Ramos (cell line): ENCODE results near the gene DTNA.

Experiments used
- in situ Hi-C: fragments of 300-500 bp; cut with MboI; formaldehyde crosslinking; loops from one replicate; pipeline ENCODE4 v1.14.3; 2022; ENCODE audit warnings: low sequenced_read_pairs; ENCODE audit not compliant: unreplicated experiment

The DTNA gene

DNA sequence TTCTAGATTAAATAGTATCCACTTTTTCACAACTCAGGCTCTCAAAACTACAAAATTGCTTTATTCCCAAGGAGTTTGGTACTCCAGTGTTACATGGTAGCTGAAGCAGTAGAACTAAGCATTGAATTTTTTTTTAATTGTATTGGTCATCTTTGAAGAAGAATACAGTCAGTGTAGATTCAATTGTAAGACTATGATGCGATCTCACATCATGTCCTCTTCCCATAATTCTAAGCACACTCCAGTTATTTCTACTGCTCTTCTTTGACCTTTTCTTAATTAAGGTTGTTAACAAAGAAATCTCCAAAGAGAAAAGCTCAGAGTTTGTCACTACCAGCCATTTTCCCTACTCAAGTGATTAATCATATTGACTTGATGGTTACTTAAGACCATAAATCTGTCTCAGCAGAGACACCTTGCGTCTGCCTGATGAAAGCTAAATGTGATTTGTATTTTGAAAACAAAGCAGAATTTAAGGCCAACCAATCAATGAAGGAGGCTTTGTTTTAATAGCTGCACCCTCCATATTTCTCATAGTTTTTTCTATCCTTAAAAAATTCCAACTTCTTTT is 130.2 kb downstream of the DTNA start:
- in situ Hi-C loops = no loop called here

- in situ Hi-C loops = no loop called here
Observed at GRCh38 chr18:34841891-34842290, 131.8 kb downstream of the DTNA start.

- in situ Hi-C loops = no loop called here
Observed at GRCh38 chr18:34844072-34844471, 134.0 kb downstream of the DTNA start.

DNA sequence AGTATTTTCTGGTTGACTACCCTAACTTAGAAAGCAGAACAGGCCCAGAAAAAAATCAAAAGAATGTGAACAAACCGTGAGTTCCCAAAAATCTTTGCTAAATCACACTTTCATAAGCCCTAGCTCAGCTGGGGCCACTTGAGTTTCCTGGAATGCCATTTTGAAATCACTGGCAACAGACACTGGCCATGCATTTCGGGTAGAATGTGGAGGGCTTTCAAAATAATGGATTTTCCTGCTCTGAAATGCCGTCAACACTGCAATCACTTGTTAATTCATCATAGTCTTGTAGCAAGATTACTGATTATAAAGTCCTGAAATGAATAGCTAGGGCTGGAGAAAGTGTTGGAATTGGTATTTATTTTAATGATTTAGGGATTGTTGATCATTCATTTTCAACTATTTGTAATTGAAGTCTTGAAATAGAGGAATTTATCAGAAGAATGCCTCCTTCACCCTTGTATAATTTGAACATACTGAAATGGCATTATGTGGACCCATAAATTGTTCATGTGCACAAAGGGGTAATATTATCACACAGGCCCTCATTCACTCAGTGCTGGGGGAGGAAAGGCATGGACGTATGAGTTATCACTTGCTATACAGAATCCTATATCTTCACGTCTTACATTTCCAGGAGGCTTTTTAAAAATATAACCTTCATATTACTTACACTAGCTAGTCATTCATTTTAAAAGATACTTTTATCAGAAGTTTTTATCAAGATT is 134.8 kb downstream of the DTNA start:
- in situ Hi-C loops = no loop called here

DNA sequence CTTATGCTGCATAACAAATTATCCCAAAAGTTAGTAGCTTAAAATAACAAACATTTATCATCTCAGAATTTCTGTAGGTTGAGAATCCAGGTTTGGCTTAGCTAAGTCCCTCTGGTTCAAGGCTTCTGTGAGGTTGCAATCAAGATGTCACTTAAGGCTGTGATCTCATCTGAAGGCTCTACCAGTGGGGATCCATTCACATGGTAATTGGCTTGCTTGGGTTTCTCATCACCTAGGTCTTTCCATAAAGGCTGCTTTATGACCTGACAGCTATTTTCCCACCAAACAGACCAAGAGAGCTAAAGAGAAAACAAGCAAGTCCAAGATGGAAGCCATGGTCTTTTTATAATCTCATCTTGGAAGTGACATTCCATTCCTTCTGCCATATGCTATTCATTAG is 137.3 kb downstream of the DTNA start:
- in situ Hi-C loops = no loop called here

DNA sequence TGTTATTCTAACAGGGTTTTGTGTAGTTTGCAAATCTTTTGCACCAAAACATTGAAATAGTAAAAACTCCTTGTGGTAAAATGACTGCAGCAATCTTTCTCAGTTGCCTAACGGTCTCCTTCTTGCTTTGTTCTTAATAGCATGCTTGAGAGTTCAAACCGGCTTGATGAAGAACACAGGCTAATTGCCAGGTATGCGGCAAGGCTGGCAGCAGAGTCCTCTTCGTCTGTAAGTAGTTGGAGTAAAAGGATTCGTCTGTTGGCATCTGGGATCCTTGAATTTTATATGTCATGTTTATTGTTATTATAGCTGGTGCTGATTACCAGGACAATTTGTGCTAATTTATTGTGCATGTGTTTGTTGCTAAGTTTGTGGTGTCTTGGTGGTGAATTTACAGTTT is 138.1 kb downstream of the DTNA start:
- in situ Hi-C loops = no loop called here

- in situ Hi-C loops = no loop called here
Observed at GRCh38 chr18:34848695-34849094, 138.6 kb downstream of the DTNA start.

GRCh38 chr18:34857320-34857719 is 147.2 kb downstream of the DTNA start:
- in situ Hi-C loops = no loop called here

- in situ Hi-C loops = no loop called here
Observed at GRCh38 chr18:34858188-34858587, 148.1 kb downstream of the DTNA start.

DNA sequence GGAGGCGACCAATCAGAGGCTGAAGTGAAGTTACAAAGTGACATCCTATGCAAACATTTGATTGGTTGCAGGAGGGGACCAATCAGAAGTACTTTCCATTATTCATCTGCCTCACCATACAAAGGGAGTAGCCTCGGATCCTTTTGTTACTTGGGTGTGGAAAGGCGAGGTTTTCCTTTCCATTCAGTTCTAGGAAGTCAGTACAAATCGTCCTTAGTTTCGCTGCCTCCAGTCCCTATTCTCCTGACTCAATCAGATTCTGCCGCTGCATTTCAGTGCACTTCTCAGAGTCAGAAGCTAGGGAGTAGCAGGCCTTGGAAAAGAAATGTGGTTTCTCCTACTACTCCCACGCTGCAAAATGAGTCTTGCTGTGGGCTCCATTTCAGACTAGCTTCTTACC is 149.4 kb downstream of the DTNA start:
- in situ Hi-C loops = no loop called here

DNA sequence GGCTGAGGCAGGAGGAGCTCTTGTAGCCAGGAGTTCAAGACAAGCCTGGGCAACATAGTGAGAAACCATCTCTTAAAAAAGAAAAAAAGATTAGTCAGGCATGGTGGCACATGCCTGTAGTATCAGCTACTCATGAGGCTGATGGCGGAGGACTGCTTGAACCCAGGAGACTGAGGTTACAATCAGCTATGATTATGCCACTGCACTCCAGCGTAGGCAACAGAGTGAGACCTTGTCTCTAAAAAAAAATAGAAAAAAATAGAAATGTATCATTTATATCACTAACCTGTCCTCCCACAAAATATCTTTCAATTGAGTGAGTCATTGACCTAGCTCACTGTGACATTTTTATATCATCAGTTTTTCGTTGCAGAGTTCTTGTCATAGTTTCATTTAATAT is 152.5 kb downstream of the DTNA start:
- in situ Hi-C loops = no loop called here

- in situ Hi-C loops = no loop called here
Observed at GRCh38 chr18:34863702-34864101, 153.6 kb downstream of the DTNA start.

GRCh38 chr18:34864836-34865497 is 154.9 kb downstream of the DTNA start:
- in situ Hi-C loops = no loop called here

GRCh38 chr18:34866310-34866709 is 156.2 kb downstream of the DTNA start:
- in situ Hi-C loops = no loop called here

- in situ Hi-C loops = no loop called here
Observed at GRCh38 chr18:34866739-34867138, 156.6 kb downstream of the DTNA start.

- in situ Hi-C loops = no loop called here
Observed at GRCh38 chr18:34867520-34867919, 157.4 kb downstream of the DTNA start.

- in situ Hi-C loops = no loop called here
Observed at GRCh38 chr18:34870555-34871310, 160.6 kb downstream of the DTNA start.

DNA sequence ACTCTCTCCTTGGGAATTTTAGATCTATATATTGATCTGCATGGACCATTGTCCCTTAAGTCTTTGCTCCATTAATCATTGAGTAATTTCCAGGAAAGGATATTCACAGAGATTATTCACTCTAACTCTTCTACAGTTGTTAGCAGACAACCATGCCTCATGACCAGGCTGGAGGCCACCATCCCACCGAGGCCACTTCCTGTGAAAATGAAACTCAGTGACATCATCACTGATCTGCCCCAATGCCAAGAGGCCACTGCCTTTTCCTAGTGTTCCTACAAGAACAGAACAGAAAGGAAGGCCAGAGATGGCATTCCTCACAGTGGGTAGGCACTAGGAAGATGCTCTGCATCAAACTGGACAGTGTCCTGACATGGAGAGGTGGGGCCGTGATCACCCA is 161.3 kb downstream of the DTNA start:
- in situ Hi-C loops = no loop called here

- in situ Hi-C loops = no loop called here
Observed at GRCh38 chr18:34872066-34872465, 162.0 kb downstream of the DTNA start.

- in situ Hi-C loops = no loop called here
Observed at GRCh38 chr18:34873986-34874580, 164.0 kb downstream of the DTNA start.

DNA sequence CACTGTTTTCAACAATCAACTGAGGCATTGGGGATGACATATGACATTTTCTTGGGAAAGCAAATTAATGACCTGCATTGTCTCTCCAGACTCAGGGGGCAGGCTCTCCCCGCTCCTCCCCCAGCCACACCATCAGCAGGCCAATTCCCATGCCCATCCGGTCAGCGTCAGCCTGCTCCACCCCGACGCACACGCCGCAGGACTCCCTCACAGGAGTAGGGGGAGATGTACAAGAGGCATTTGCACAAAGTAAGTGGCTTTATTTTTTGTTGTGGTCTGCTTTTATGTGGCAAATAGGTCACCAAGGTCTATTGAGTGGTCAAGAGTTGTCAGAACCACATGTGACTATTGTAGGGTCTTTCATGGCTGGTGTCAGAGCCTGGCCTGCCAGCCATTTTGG is 165.1 kb downstream of the DTNA start:
- in situ Hi-C loops = no loop called here
